Kidney glomerular epithelial cell (primary cell): ENCODE data around the gene NFKBIL1.

Experiments
- DNase-seq: peaks from one replicate; lab custom pipeline; 2025; lab: John Stamatoyannopoulos, UW

Gene NFKBIL1

GRCh38 chr6:31534521-31535040, 12.8 kb upstream of the NFKBIL1 start:
- DNase-seq = no peak

GRCh38 chr6:31535538-31536324, 11.7 kb upstream of the NFKBIL1 start:
- DNase-seq = no peak

- DNase-seq = no peak
These were observed 8.5 kb upstream of the NFKBIL1 start for GRCh38 chr6:31538805-31539400.

DNA sequence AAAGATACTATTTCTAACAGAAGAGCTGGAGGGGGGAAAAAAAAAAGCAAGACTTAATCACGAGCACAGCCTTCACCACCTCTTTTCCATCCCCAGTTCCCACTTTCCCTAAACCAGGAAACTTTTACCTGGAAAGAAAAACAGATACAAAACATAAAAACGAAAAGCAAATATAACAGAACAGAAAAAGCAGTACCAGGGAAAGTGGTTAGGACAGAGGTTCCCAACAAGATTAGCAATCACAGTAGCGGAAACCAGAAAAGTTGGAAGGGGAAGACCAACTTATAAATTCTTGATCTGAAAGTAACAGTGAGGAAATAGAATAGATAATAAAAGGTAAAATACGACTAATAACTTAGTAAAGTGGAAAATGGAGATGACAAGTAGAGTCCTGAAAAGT, 6.8 kb upstream of the NFKBIL1 start:
- no peak for DNase-seq

- peak; percentile 77 for DNase-seq
These were observed 6.2 kb upstream of the NFKBIL1 start for GRCh38 chr6:31541059-31541657.

- peak; percentile 96 for DNase-seq
These were observed 5.5 kb upstream of the NFKBIL1 start, which contains the start of gene DDX39B for GRCh38 chr6:31541658-31542521. DDX39B (minus strand) TSS chr6:31542003; CDS start chr6:31540532, 1,471 bp downstream.

- no peak for DNase-seq
These were observed 3.8 kb upstream of the NFKBIL1 start for GRCh38 chr6:31543639-31544038.

- DNase-seq = no peak
These were observed 2.7 kb upstream of the NFKBIL1 start for GRCh38 chr6:31544676-31545075.

DNA sequence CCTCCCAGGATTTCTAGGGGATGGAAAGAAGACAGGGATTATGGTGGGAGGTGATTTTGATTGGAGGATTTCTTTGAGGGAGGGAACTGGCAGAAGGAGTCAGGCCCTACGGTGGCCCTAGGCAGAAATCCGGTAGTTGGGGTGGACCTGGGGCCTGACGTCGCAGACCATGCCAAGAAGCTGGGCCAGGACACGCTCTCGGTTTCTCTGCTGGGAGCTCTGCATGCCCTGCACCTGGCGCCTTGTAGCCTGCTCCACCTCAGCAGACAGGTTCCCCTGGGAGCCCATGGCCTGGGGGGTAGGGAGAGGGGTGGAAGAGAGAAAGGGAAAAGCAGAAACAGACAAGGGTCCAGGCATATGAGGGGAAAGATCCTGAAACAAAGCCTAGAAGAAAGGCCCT, 2.1 kb upstream of the NFKBIL1 start:
- DNase-seq = no peak

GRCh38 chr6:31546339-31546957, 960 bp upstream of the NFKBIL1 start, which contains the start of gene ATP6V1G2:
ATP6V1G2 (minus strand) TSS chr6:31546608; CDS start chr6:31546559, 49 bp downstream.
- DNase-seq = peak; percentile 93

GRCh38 chr6:31547727-31548543, 527 bp downstream of the NFKBIL1 start:
- no peak for DNase-seq

DNA sequence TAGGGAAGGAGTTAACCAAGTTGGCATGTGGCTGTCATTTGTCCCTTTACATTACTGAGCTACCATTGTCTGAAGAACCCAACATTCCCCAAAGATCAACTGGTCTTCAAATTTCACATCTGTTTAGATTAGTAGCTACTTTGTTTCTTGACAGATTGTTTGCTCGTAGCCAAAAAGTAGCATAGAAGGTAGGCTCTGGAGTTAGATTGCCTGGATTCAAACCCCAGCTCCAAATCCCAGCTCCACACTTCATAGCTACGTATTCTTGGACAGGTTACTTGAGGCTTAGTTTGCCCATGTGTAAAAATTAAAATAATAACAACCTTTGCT, 1.1 kb downstream of the NFKBIL1 start:
- no peak for DNase-seq

GRCh38 chr6:31551371-31551770, 4.0 kb downstream of the NFKBIL1 start:
- DNase-seq = peak; percentile 6

DNA sequence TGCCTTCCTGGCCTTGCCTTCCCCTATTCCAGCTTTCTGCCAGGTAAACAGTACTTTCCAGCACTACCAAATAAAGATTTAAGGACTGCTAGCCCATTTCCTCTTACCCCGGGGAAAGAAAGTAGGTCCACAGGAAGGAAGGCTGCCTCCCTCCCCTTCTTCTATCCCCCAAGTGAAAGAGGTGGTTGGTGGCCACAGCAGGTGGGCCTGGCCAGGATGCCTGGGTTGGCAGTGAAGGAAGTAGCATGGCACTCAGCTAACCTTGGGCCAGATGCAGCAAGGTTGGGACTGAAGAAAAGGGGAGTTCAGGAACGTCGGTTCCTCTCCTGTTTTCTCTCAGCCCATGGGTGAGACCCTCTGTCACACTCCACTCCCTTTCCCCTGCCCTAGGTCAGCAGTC, 8.9 kb downstream of the NFKBIL1 start:
- no peak for DNase-seq

GRCh38 chr6:31557443-31558317, 10.3 kb downstream of the NFKBIL1 start:
- no peak for DNase-seq

DNA sequence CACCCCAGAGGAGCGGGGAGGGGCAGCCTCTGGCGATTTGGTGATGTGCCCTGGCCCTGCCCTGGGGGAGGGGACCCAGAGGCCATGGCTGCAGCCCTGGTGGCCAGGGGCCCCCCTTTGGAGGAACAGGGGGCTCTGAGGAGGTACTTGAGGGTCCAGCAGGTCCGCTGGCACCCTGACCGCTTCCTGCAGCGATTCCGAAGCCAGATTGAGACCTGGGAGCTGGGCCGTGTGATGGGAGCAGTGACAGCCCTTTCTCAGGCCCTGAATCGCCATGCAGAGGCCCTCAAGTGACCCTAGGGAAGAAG, 10.9 kb downstream of the NFKBIL1 start:
- no peak for DNase-seq

GRCh38 chr6:31558631-31559500, 11.5 kb downstream of the NFKBIL1 start:
- DNase-seq = peak; percentile 2

- DNase-seq = no peak
These were observed 12.2 kb downstream of the NFKBIL1 start for GRCh38 chr6:31559606-31559957.
